H9 (cell line): ENCODE data around the gene MN1. TPM values are rescaled to one million over a fixed set of nuclear protein-coding genes. Genes with fewer than 3 reads are reported as not detected.
A peak's percentile ranks its signal among the peaks of the same experiment; 100 is the strongest.

ENCODE experiments used
- DNase-seq: peaks from one replicate; pipeline ENCODE4 v3.0.0-alpha.2; 2017
- H2AFZ ChIP-seq: one replicate; pipeline ENCODE4 v1.6.1; 2013; ENCODE audit warnings: mild to moderate bottlenecking, low read length, control low read depth, moderate library complexity
- H2AK5ac ChIP-seq: 2 replicates; pipeline ENCODE4 v1.6.1; 2013; ENCODE audit warnings: low read length, control low read depth, mixed read lengths; ENCODE audit not compliant: insufficient read length
- H2BK120ac ChIP-seq: one replicate; pipeline ENCODE4 v1.6.1; 2013; ENCODE audit warnings: low read depth, mild to moderate bottlenecking, low read length, control low read depth, inconsistent platforms; ENCODE audit not compliant: poor library complexity, severe bottlenecking
- H2BK12ac ChIP-seq: 2 replicates; pipeline ENCODE4 v1.6.1; 2013; ENCODE audit warnings: low read length, control low read depth, mixed read lengths, low read depth; ENCODE audit not compliant: insufficient read length
- H2BK15ac ChIP-seq: 2 replicates; pipeline ENCODE4 v1.6.1; 2013; ENCODE audit warnings: low read depth, low read length, control low read depth
- H2BK20ac ChIP-seq: one replicate; pipeline ENCODE4 v1.6.1; 2013; ENCODE audit warnings: low read depth, mild to moderate bottlenecking, low read length, control low read depth, inconsistent platforms; ENCODE audit not compliant: poor library complexity, severe bottlenecking
- H2BK5ac ChIP-seq: 2 replicates; pipeline ENCODE4 v1.6.1; 2013; ENCODE audit warnings: low read length, control low read depth, mixed read lengths; ENCODE audit not compliant: insufficient read length
- H3K14ac ChIP-seq: 2 replicates; pipeline ENCODE4 v1.6.1; 2013; ENCODE audit warnings: low read length, control low read depth; ENCODE audit not compliant: insufficient read depth
- H3K18ac ChIP-seq: 2 replicates; pipeline ENCODE4 v1.6.1; 2013; ENCODE audit warnings: low read depth, mild to moderate bottlenecking, mixed read lengths, low read length, control low read depth; ENCODE audit not compliant: insufficient read length
- H3K23ac ChIP-seq: 2 replicates; pipeline ENCODE4 v1.6.1; 2013; ENCODE audit warnings: low read length, control low read depth, mixed read lengths, low read depth; ENCODE audit not compliant: insufficient read length
- H3K23me2 ChIP-seq: 2 replicates; pipeline ENCODE4 v1.6.1; 2013; ENCODE audit warnings: low read depth, mild to moderate bottlenecking, mixed read lengths, low read length, control low read depth; ENCODE audit not compliant: insufficient read length, poor library complexity, severe bottlenecking
- H3K27ac ChIP-seq: 2 replicates; pipeline ENCODE4 v1.5.1; 2013; ENCODE audit warnings: low read length, control low read depth, mixed read lengths, low read depth; ENCODE audit not compliant: insufficient read length
- H3K27me3 ChIP-seq: 2 replicates; pipeline ENCODE4 v1.6.1; 2013; ENCODE audit warnings: low read length, control low read depth, inconsistent platforms; ENCODE audit not compliant: insufficient read depth
- H3K4ac ChIP-seq: 2 replicates; pipeline ENCODE4 v1.6.1; 2013; ENCODE audit warnings: low read depth, mild to moderate bottlenecking, control low read depth, inconsistent platforms, low read length, moderate library complexity
- H3K4me1 ChIP-seq: 2 replicates; pipeline ENCODE4 v1.6.1; 2013; ENCODE audit warnings: low read length, control low read depth, inconsistent platforms; ENCODE audit not compliant: insufficient read depth
- H3K4me2 ChIP-seq: 2 replicates; pipeline ENCODE4 v1.6.1; 2013; ENCODE audit warnings: low read length, control low read depth, mixed read lengths; ENCODE audit not compliant: insufficient read length, insufficient read depth
- H3K56ac ChIP-seq: 2 replicates; pipeline ENCODE4 v1.6.1; 2013; ENCODE audit warnings: low read depth, mild to moderate bottlenecking, mixed read lengths, low read length, control low read depth; ENCODE audit not compliant: insufficient read length
- H3K79me1 ChIP-seq: 2 replicates; pipeline ENCODE4 v1.6.1; 2013; ENCODE audit warnings: low read depth, mild to moderate bottlenecking, moderate library complexity, low read length, control low read depth, inconsistent platforms; ENCODE audit not compliant: insufficient read depth, poor library complexity, severe bottlenecking
- H3K79me2 ChIP-seq: 2 replicates; pipeline ENCODE4 v1.6.1; 2013; ENCODE audit warnings: low read length, control low read depth, inconsistent platforms; ENCODE audit not compliant: insufficient read depth
- H3K9ac ChIP-seq: 2 replicates; pipeline ENCODE4 v1.6.1; 2013; ENCODE audit warnings: low read length, control low read depth, mixed read lengths; ENCODE audit not compliant: insufficient read length; ENCODE audit errors: extremely low read depth
- H3K9me3 ChIP-seq: one replicate; pipeline ENCODE4 v1.6.1; 2013; ENCODE audit warnings: low read depth, low read length, inconsistent platforms; ENCODE audit not compliant: control insufficient read depth
- H3T11ph ChIP-seq: one replicate; pipeline ENCODE4 v1.6.1; 2013; ENCODE audit warnings: mild to moderate bottlenecking, low read length, control low read depth, inconsistent platforms
- H4K20me1 ChIP-seq: one replicate; pipeline ENCODE4 v1.6.1; 2013; ENCODE audit not compliant: control insufficient read depth, insufficient read length, insufficient read depth
- H4K5ac ChIP-seq: 2 replicates; pipeline ENCODE4 v1.6.1; 2013; ENCODE audit warnings: low read depth, mild to moderate bottlenecking, mixed read lengths, low read length, control low read depth; ENCODE audit not compliant: insufficient read length
- H4K8ac ChIP-seq: replicated peaks from 2 replicates; pipeline ENCODE4 v1.6.1; 2013; ENCODE audit warnings: low read length, control low read depth, mixed read lengths, low read depth; ENCODE audit not compliant: insufficient read length
- H4K91ac ChIP-seq: 2 replicates; pipeline ENCODE4 v1.6.1; 2013; ENCODE audit warnings: low read depth, mild to moderate bottlenecking, moderate library complexity, mixed read lengths, low read length, control low read depth; ENCODE audit not compliant: insufficient read length
- H3K27ac Mint-ChIP-seq, 3 experiments: 2 replicates in 2 of 3; 3 replicates in 1 of 3; pipeline ENCODE4 v1.8.0; 2020 to 2021; ENCODE audit warnings: mixed read lengths in 3 of 3, mild to moderate bottlenecking in 1 of 3, moderate library complexity in 1 of 3
- H3K27me3 Mint-ChIP-seq: 2 replicates; pipeline ENCODE4 v1.8.0; 2021; ENCODE audit warnings: low read depth, mild to moderate bottlenecking, moderate library complexity, mixed read lengths
- H3K36me3 Mint-ChIP-seq, 3 experiments: 2 replicates in 2 of 3; 3 replicates in 1 of 3; pipeline ENCODE4 v1.8.0; 2020 to 2021; ENCODE audit warnings: low read depth in 3 of 3, mixed read lengths in 3 of 3; ENCODE audit not compliant: insufficient read depth in 1 of 3
- H3K4me1 Mint-ChIP-seq, 2 experiments: 2 replicates each; pipeline ENCODE4 v1.8.0; 2020; ENCODE audit warnings: mixed read lengths in 2 of 2
- H3K4me3 Mint-ChIP-seq, 2 experiments: 2 replicates in 1 of 2; 3 replicates in 1 of 2; pipeline ENCODE4 v1.8.0; 2020 to 2021; ENCODE audit warnings: mild to moderate bottlenecking in 2 of 2, mixed read lengths in 2 of 2, moderate library complexity in 1 of 2
- H3K9me3 Mint-ChIP-seq, 2 experiments: 2 replicates in 1 of 2; 3 replicates in 1 of 2; pipeline ENCODE4 v1.8.0; 2020; ENCODE audit warnings: mild to moderate bottlenecking in 2 of 2, mixed read lengths in 2 of 2, moderate library complexity in 1 of 2
- WGBS: extraction: QIAGEN DNeasy Blood & Tissue Kit; methylation state at CpG from one replicate; pipeline ENCODE4 v1.1.7; 2013; ENCODE audit warnings: missing lambda C conversion rate, low lambda C conversion rate, mixed read lengths; ENCODE audit not compliant: insufficient read length; ENCODE audit errors: extremely low coverage; 5-methylcytosine and 5-hydroxymethylcytosine counted together
- total RNA-seq: library from RNA; stranded (reverse); gene quantifications from 2 replicates; pipeline ENCODE4 v1.2.1, GENCODE V29; 2021
- TF ChIP-seq, protein P1 (sequence below): fragments of 200-600 bp; sonication (generic); conservative IDR thresholded peaks from 3 replicates; pipeline ENCODE4 v1.8.0; 2021; ENCODE audit warnings: antibody characterized with exemption, mild to moderate bottlenecking

Gene MN1
- total RNA-seq, 1 experiment from 2014 or later, result 2.8 TPM

DNA sequence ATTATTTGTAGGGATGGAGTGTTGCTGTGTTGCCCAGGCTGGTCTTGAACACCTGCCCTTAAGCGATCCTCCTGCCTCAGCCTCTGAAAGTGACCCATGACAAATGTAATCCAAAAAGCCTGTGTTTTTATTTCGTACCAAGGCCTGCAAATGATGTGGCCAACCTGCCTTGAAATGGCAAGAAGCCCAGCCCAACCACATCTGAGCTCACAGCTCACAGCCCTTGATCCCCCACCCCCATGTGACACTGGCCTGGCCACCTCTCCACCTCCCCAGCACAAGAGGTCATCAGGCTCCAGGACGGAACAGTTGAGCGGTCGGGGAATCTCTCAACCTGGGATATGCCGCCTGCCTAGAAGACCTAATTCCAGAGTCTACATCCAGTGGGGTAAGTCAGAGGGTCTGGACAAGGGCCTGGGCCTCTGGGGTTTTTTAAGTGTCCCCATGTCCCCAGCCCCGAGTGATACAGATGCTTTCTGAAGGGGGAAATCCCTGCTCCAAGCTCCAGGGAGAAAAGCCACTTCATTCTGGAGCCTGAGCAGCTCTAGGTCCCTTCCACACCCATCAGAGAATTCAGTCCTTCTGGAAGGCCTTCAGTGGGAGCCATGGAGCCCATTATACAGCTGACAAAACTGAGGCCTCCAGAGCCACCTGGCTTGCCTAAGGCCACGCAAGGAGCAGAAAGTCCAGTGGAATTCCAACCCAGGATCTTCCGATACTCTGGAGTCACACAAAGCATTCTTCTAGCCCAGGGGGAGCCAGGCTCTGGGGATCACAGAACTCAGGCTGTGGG lies 70.7 kb downstream of the MN1 start:
- H4K5ac ChIP-seq, result no peak overlapping the region
- no peak overlapping the region for H3K9ac ChIP-seq
- no peak overlapping the region for H3K18ac ChIP-seq
- H2BK15ac ChIP-seq, result no peak overlapping the region
- no peak overlapping the region for H3K56ac ChIP-seq
- no peak overlapping the region for H2BK20ac ChIP-seq
- H2AK5ac ChIP-seq, result no peak overlapping the region
- no peak overlapping the region for H3K4me2 ChIP-seq
- no peak overlapping the region for H2BK5ac ChIP-seq
- H3K14ac ChIP-seq, result no peak overlapping the region
- no peaks in the 10 kb centered on the region for H3K27me3 ChIP-seq
- H3K4ac ChIP-seq, result no peak overlapping the region
- Mint-ChIP-seq H3K27ac (peak overlapping the region in 1 of 3 experiments; percentile 28; a peak in 2 of 7 replicates), H3K36me3 (peaks cover 1 to 20% (median 10%) of the 10 kb centered on the region in 3 experiments; a peak in 6 of 7 replicates), H3K4me3 (no peak overlapping the region), H3K9me3 (peaks cover under 1 to 11% of the 10 kb centered on the region in 2 experiments), H3K27me3 (no peaks in the 10 kb centered on the region), H3K4me1 (peaks cover 29 to 39% of the 10 kb centered on the region in 2 experiments)
- no peak overlapping the region for H2BK120ac ChIP-seq
- peaks cover 10% of the 10 kb centered on the region; the same call in 1 of the 2 replicates for H3K4me1 ChIP-seq
- no peak overlapping the region for H3K27ac ChIP-seq
- no peak overlapping the region for H3K23ac ChIP-seq
- H3T11ph ChIP-seq, result no peak overlapping the region
- TF ChIP-seq, protein P1, sequence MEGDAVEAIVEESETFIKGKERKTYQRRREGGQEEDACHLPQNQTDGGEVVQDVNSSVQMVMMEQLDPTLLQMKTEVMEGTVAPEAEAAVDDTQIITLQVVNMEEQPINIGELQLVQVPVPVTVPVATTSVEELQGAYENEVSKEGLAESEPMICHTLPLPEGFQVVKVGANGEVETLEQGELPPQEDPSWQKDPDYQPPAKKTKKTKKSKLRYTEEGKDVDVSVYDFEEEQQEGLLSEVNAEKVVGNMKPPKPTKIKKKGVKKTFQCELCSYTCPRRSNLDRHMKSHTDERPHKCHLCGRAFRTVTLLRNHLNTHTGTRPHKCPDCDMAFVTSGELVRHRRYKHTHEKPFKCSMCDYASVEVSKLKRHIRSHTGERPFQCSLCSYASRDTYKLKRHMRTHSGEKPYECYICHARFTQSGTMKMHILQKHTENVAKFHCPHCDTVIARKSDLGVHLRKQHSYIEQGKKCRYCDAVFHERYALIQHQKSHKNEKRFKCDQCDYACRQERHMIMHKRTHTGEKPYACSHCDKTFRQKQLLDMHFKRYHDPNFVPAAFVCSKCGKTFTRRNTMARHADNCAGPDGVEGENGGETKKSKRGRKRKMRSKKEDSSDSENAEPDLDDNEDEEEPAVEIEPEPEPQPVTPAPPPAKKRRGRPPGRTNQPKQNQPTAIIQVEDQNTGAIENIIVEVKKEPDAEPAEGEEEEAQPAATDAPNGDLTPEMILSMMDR, result no peak
- no peaks in the 10 kb centered on the region for H3K9me3 ChIP-seq
- DNase-seq, result peak; percentile 66
- no CpG with 5 or more reads among the region's 9 CpGs for WGBS
- peaks cover 33% of the 10 kb centered on the region for H3K79me2 ChIP-seq
- peaks cover 2% of the 10 kb centered on the region for H3K79me1 ChIP-seq
- no peak overlapping the region for H4K8ac ChIP-seq
- H4K91ac ChIP-seq, result no peak overlapping the region
- no peaks in the 10 kb centered on the region for H4K20me1 ChIP-seq
- H2BK12ac ChIP-seq, result no peak overlapping the region
- no peak overlapping the region for H2AFZ ChIP-seq
- no peaks in the 10 kb centered on the region for H3K23me2 ChIP-seq
